Activated CD4-positive, alpha-beta memory T cell treated with anti-CD3 and anti-CD28 coated beads for 36 hours (primary cell): ENCODE data around the gene SRRM4. TPM values are rescaled to one million over a fixed set of nuclear protein-coding genes. Genes with fewer than 3 reads are reported as not detected.

ENCODE experiments used
- CTCF ChIA-PET: fragments of 350-600 bp; sonication (Branson Sonifier 250); formaldehyde crosslinking; loops from one replicate; lab custom pipeline; 2021; ENCODE audit warnings: antibody characterized with exemption, inconsistent platforms; lab: Charles Lee
- POLR2A ChIA-PET: fragments of 350-600 bp; sonication (Branson Sonifier 250); formaldehyde crosslinking; loops from one replicate; lab custom pipeline; 2021; ENCODE audit warnings: antibody characterized with exemption; lab: Charles Lee
- DNase-seq: peaks from one replicate; pipeline ENCODE4 v3.0.0-alpha.2; 2020
- H3K27ac Mint-ChIP-seq: one replicate; pipeline ENCODE4 v1.8.0; 2021; ENCODE audit warnings: mixed read lengths
- H3K27me3 Mint-ChIP-seq: one replicate; pipeline ENCODE4 v1.8.0; 2021; ENCODE audit warnings: mixed read lengths
- H3K36me3 Mint-ChIP-seq: one replicate; pipeline ENCODE4 v1.8.0; 2021; ENCODE audit warnings: mixed read lengths
- H3K4me1 Mint-ChIP-seq: one replicate; pipeline ENCODE4 v1.8.0; 2021; ENCODE audit warnings: low read depth, mixed read lengths
- H3K4me3 Mint-ChIP-seq: one replicate; pipeline ENCODE4 v1.8.0; 2021; ENCODE audit warnings: mild to moderate bottlenecking, mixed read lengths
- H3K9me3 Mint-ChIP-seq: one replicate; pipeline ENCODE4 v1.8.0; 2021; ENCODE audit warnings: mixed read lengths
- intact Hi-C: fragments of 100-400 bp; cut with micrococcal nuclease; formaldehyde crosslinking; loops from one replicate; pipeline ENCODE4 v1.15.1; 2023
- total RNA-seq, 2 experiments: library from RNA; stranded (reverse); gene quantifications; one replicate each; pipeline ENCODE4 v1.2.3, GENCODE V29; 2021

The SRRM4 gene
- total RNA-seq, 2 experiments from 2014 or later, result not detected

DNA sequence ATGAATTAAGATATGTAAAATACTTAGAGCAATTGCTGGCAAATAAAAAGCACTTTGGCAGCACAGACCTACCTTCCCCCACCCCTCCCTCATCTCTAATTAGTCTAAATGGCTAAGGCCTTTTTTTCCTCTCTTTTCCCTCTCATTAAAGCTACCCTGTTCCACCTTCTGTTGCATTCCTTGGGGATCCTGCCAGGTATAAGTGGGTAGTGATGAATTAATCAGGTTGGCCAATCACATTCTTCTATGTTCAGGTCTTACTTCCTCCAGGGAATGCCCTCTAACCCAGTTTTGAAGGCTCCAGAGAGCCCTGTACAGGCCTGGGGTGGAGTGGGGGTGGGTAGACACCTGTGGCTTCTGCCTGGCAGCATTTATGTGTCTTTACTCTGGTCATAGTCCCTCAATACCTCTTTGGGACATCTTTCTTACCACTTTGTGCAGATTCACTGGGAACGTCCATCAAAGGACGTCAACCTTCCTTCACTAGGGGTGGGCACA lies 225.8 kb downstream of the SRRM4 start:
- Mint-ChIP-seq H3K9me3 (no peaks in the 10 kb centered on the region), H3K4me3 (no peak overlapping the region), H3K36me3 (no peaks in the 10 kb centered on the region), H3K27ac (no peak overlapping the region), H3K4me1 (no peaks in the 10 kb centered on the region), H3K27me3 (peaks cover 2% of the 10 kb centered on the region)
- POLR2A ChIA-PET, result no interaction called here
- intact Hi-C loops, result no loop called here
- no peak for DNase-seq
- CTCF ChIA-PET, result no interaction called here

DNA sequence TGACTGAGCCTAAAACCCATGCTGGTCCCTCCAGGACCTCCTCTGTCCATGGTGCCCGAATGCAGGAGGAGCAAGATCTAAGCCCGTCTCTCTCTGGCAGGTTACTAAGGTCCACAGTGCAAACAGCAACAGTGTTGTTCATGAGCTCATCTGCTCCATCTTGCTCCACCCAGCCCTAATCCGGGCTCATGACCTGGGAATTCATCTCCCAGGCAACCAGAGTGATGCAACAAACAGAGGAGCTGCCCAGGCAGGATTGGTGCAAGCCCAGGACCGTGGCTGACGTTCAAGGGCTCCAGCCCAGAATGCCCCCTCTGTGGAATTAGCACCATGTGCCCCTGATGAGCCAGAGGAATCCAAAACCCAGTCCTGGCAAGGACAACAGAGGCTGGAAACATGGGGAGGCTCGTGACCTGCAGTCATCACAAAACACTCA lies 227.3 kb downstream of the SRRM4 start:
- Mint-ChIP-seq H3K4me1 (no peaks in the 10 kb centered on the region), H3K27me3 (peaks cover 2% of the 10 kb centered on the region), H3K4me3 (no peak overlapping the region), H3K36me3 (no peaks in the 10 kb centered on the region), H3K27ac (no peak overlapping the region), H3K9me3 (no peaks in the 10 kb centered on the region)
- intact Hi-C loops, result no loop called here
- CTCF ChIA-PET, result no interaction called here
- POLR2A ChIA-PET, result no interaction called here
- DNase-seq, result no peak

DNA sequence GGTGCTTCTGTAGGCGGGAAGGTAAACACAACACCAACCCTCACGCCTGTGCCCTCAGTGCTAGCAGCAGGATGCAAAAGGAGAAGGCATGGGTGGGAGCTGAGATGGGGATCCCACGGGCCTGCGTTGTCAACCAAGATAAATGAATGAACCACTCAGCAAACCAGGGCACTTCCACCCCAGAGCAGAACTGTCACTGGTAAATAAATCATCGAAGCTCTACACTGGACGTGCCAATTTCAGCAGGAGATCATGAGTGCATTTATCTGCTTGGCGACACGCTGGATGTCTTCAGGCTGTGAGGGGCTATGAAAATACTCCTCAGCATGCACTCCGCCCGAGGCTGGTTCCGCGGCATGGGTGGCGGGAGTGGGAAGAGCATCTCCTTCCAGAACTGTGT lies 230.5 kb downstream of the SRRM4 start:
- no peaks in the 10 kb centered on the region for H3K36me3 Mint-ChIP-seq
- intact Hi-C loops, result no loop called here
- H3K4me1 Mint-ChIP-seq, result no peaks in the 10 kb centered on the region
- H3K27me3 Mint-ChIP-seq, result peaks cover 2% of the 10 kb centered on the region
- H3K27ac Mint-ChIP-seq, result no peak overlapping the region
- H3K4me3 Mint-ChIP-seq, result no peak overlapping the region
- ChIA-PET CTCF (no interaction called here), POLR2A (no interaction called here)
- DNase-seq, result no peak
- H3K9me3 Mint-ChIP-seq, result no peaks in the 10 kb centered on the region

Other genes with a start within 250 kb of the SRRM4 start
- gene HSPB8, start 197.4 kb downstream of the SRRM4 start, total RNA-seq, result not detected